HG03432 (cell line): ENCODE results near the gene NUMB.

Source experiments
- ATAC-seq: cut with Tn5 transposase; IDR thresholded peaks from one replicate; pipeline ENCODE4 v1.9.1; 2021; ENCODE audit warnings: mild to moderate bottlenecking, moderate library complexity; ENCODE audit not compliant: unreplicated experiment

Gene NUMB

GRCh38 chr14:73234586-73235394 lies 223.6 kb downstream of the NUMB start:
- ATAC-seq = no peak

GRCh38 chr14:73234029-73234428 lies 224.3 kb downstream of the NUMB start:
- ATAC-seq = no peak

- ATAC-seq = no peak
Measured at GRCh38 chr14:73233564-73233963, 224.8 kb downstream of the NUMB start.

- ATAC-seq = no peak
Measured at GRCh38 chr14:73232984-73233383, 225.4 kb downstream of the NUMB start.

GRCh38 chr14:73231981-73232851 lies 226.1 kb downstream of the NUMB start:
- ATAC-seq = no peak

GRCh38 chr14:73230051-73230450 lies 228.3 kb downstream of the NUMB start:
- ATAC-seq = no peak

- no peak for ATAC-seq
Measured at GRCh38 chr14:73227812-73228781, 230.2 kb downstream of the NUMB start.

GRCh38 chr14:73225496-73225895 lies 232.8 kb downstream of the NUMB start:
- no peak for ATAC-seq
